Suprapubic skin (tissue), 3 donors: ENCODE results near the gene SMIM3.

Experiments used
- CTCF ChIP-seq, 2 donors: fragments of 200-600 bp in 1 of 2; fragments of 450-650 bp in 1 of 2; sonication (generic) in 1 of 2; IDR thresholded peaks; one replicate each; pipeline ENCODE4 v1.5.1; 2016 to 2019; ENCODE audit warnings: antibody characterized with exemption in 2 of 2, mild to moderate bottlenecking in 1 of 2, moderate library complexity in 1 of 2
- POLR2AphosphoS5 ChIP-seq, 3 donors: sonication (generic); formaldehyde crosslinking; IDR thresholded peaks; one replicate each; pipeline ENCODE4 v1.6.1; 2017; ENCODE audit warnings: antibody characterized with exemption in 3 of 3

GRCh38 chr5:150783422-150783928 is 4.9 kb downstream of the SMIM3 start:
- TF ChIP-seq POLR2AphosphoS5 (IDR thresholded peaks at IDR 0.05) (peak in 1 of 3 donors; percentile 22), CTCF (IDR thresholded peaks at IDR 0.05) (no peak)
